Endothelial cell of umbilical vein (primary cell): ENCODE results near the gene TRAP1.

Experiments
- EZH2 ChIP-seq: IDR thresholded peaks from 2 replicates; pipeline ENCODE4 v1.6.1; 2012; ENCODE audit warnings: borderline replicate concordance, low read depth, mild to moderate bottlenecking, moderate library complexity, low read length, inconsistent platforms; ENCODE audit not compliant: severe bottlenecking
- FOS ChIP-seq: IDR thresholded peaks from 2 replicates; pipeline ENCODE4 v1.6.1; 2011; ENCODE audit warnings: mild to moderate bottlenecking, low read length, moderate library complexity, borderline replicate concordance; ENCODE audit not compliant: insufficient read depth
- GATA2 ChIP-seq: IDR thresholded peaks from 2 replicates; pipeline ENCODE4 v1.7.0; 2011; ENCODE audit warnings: low read depth, mild to moderate bottlenecking, moderate library complexity, mixed read lengths, low read length; ENCODE audit not compliant: insufficient read length, insufficient read depth
- JUN ChIP-seq: IDR thresholded peaks from 2 replicates; pipeline ENCODE4 v1.6.1; 2011; ENCODE audit warnings: borderline replicate concordance, low read depth; ENCODE audit not compliant: insufficient read length, insufficient read depth
- MYC ChIP-seq: IDR thresholded peaks from one replicate; pipeline ENCODE4 v1.6.1; 2011; ENCODE audit warnings: mild to moderate bottlenecking, low read depth, low read length
- POLR2A ChIP-seq: IDR thresholded peaks from 2 replicates; pipeline ENCODE4 v1.6.1; 2012; ENCODE audit warnings: low read depth, mild to moderate bottlenecking, control low read depth, low read length
- POLR2AphosphoS5 ChIP-seq: IDR thresholded peaks from 2 replicates; pipeline ENCODE4 v1.6.1; 2012; ENCODE audit warnings: low read depth, mild to moderate bottlenecking, control low read depth, low read length, moderate library complexity; ENCODE audit not compliant: insufficient read depth
- TF ChIP-seq, protein P1 (sequence below), 2 donors: IDR thresholded peaks; 1 replicate in 1 of 2; 2 replicates in 1 of 2; pipeline ENCODE4 v1.5.1; 2011; ENCODE audit warnings: low read length in 2 of 2, mild to moderate bottlenecking in 2 of 2, moderate library complexity in 2 of 2, control low read depth in 1 of 2, inconsistent platforms in 1 of 2, low read depth in 1 of 2; ENCODE audit not compliant: insufficient read depth in 1 of 2; ENCODE audit errors: extremely low read depth in 1 of 2

- TF ChIP-seq POLR2AphosphoS5 (no peak), POLR2A (no peak), JUN (no peak), EZH2 (no peak), FOS (no peak), MYC (no peak), GATA2 (no peak)
- TF ChIP-seq, protein P1, sequence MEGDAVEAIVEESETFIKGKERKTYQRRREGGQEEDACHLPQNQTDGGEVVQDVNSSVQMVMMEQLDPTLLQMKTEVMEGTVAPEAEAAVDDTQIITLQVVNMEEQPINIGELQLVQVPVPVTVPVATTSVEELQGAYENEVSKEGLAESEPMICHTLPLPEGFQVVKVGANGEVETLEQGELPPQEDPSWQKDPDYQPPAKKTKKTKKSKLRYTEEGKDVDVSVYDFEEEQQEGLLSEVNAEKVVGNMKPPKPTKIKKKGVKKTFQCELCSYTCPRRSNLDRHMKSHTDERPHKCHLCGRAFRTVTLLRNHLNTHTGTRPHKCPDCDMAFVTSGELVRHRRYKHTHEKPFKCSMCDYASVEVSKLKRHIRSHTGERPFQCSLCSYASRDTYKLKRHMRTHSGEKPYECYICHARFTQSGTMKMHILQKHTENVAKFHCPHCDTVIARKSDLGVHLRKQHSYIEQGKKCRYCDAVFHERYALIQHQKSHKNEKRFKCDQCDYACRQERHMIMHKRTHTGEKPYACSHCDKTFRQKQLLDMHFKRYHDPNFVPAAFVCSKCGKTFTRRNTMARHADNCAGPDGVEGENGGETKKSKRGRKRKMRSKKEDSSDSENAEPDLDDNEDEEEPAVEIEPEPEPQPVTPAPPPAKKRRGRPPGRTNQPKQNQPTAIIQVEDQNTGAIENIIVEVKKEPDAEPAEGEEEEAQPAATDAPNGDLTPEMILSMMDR (IDR thresholded peaks at IDR 0.05; ENCODE audit: extremely low read depth in 1 of 2, insufficient read depth in 1 of 2, low read depth in 1 of 2, low read length in 2 of 2) = no peak
Measured at GRCh38 chr16:3638916-3639644, 78.2 kb downstream of the TRAP1 start.
